Cardiac fibroblast (primary cell): ENCODE measurements around the gene SDK2.

Experiments
- DNase-seq, 2 donors: peaks; one replicate each; pipeline versions ENCODE4 v3.0.0 to v3.0.0-alpha.2; 2010; ENCODE audit warnings: low read depth in 2 of 2
- H3K4me3 ChIP-seq, 2 donors: replicated peaks in 1 of 2; 1 replicate in 1 of 2; 2 replicates in 1 of 2; pipeline ENCODE4 v1.5.1; 2011; ENCODE audit warnings: low read depth in 2 of 2, low read length in 2 of 2, mild to moderate bottlenecking in 2 of 2, moderate library complexity in 1 of 2
- CTCF ChIP-seq: IDR thresholded peaks from one replicate; pipeline ENCODE4 v1.5.1; 2011; ENCODE audit warnings: low read depth, mild to moderate bottlenecking, low read length, inconsistent platforms

SDK2 gene

GRCh38 chr17:73500414-73500999 lies 143.7 kb downstream of the SDK2 start:
- no peak overlapping the region for H3K4me3 ChIP-seq
- DNase-seq = no peak
- TF ChIP-seq CTCF = no peak

- no peak for DNase-seq
- no peak overlapping the region for H3K4me3 ChIP-seq
- TF ChIP-seq CTCF = no peak
Measured at GRCh38 chr17:73498886-73499554, 145.2 kb downstream of the SDK2 start.

- H3K4me3 ChIP-seq = no peak overlapping the region
Measured at GRCh38 chr17:73498176-73498575, 146.1 kb downstream of the SDK2 start.

GRCh38 chr17:73497721-73498120 lies 146.5 kb downstream of the SDK2 start:
- no peak for DNase-seq
- H3K4me3 ChIP-seq = no peak overlapping the region
- TF ChIP-seq CTCF = no peak

More at GRCh38 chr17:73498176-73498575, 146.1 kb downstream of the SDK2 start:
- DNase-seq = no peak
- TF ChIP-seq CTCF = no peak

- H3K4me3 ChIP-seq = no peak overlapping the region
- no peak for TF ChIP-seq CTCF
- no peak for DNase-seq
Measured at GRCh38 chr17:73496232-73496631, 148.0 kb downstream of the SDK2 start.

- no peak for TF ChIP-seq CTCF
- no peak overlapping the region for H3K4me3 ChIP-seq
- no peak for DNase-seq
Measured at GRCh38 chr17:73495641-73496040, 148.6 kb downstream of the SDK2 start.
